Testis (tissue), 3 donors: ENCODE measurements around the gene RTN4RL1. TPM values are rescaled to one million over a fixed set of nuclear protein-coding genes. Genes with fewer than 3 reads are reported as not detected.

Experiments used
- DNase-seq: peaks from one replicate; pipeline ENCODE4 v3.0.0-alpha.2; 2019
- H3K27ac ChIP-seq, 2 donors: fragments of 200-600 bp; sonication (generic); one replicate each; pipeline ENCODE4 v1.5.1; 2019
- H3K27me3 ChIP-seq: fragments of 200-600 bp; sonication (generic); one replicate; pipeline ENCODE4 v1.5.1; 2019
- H3K36me3 ChIP-seq: fragments of 200-600 bp; sonication (generic); one replicate; pipeline ENCODE4 v1.5.1; 2017; ENCODE audit warnings: low read depth; ENCODE audit errors: missing control alignments
- H3K4me1 ChIP-seq: fragments of 200-600 bp; sonication (generic); one replicate; pipeline ENCODE4 v1.5.1; 2019
- H3K4me3 ChIP-seq, 2 donors: fragments of 200-600 bp; sonication (generic); one replicate each; pipeline ENCODE4 v1.5.1; 2017 to 2019
- H3K9me3 ChIP-seq: fragments of 200-600 bp; sonication (generic); one replicate; pipeline ENCODE4 v1.5.1; 2017
- CTCF ChIP-seq, 3 experiments: fragments of 450-650 bp in 2 of 3; fragments of 200-600 bp in 1 of 3; sonication (generic) in 1 of 3; IDR thresholded peaks; one replicate each; pipeline ENCODE4 v1.5.1; 2016 to 2019; ENCODE audit warnings: antibody characterized with exemption in 3 of 3, mild to moderate bottlenecking in 2 of 3, moderate library complexity in 1 of 3
- POLR2A ChIP-seq: fragments of 450-650 bp; IDR thresholded peaks from one replicate; pipeline ENCODE4 v1.6.1; 2017; ENCODE audit warnings: antibody characterized with exemption, mild to moderate bottlenecking, moderate library complexity
- WGBS, 2 donors: methylation state at CpG; one replicate each; pipeline ENCODE4 v1.1.5; 2018; 5-methylcytosine and 5-hydroxymethylcytosine counted together
- intact Hi-C: fragments of 100-400 bp; cut with DNase I; formaldehyde crosslinking; loops from one replicate; pipeline ENCODE4 v1.15.1; 2023; ENCODE audit warnings: low total_unique reads
- polyA plus RNA-seq: library from polyadenylated mRNA; stranded (reverse); fragments of 350-450 nt; fragmentation: Illumina TruSeq; extraction: RNeasy Lipid Tissue Mini Kit (QIAGEN cat#74804); gene quantifications from one replicate; pipeline ENCODE4 v1.2.3, GENCODE V29; 2014; ENCODE audit warnings: low read depth, low replicate concordance; ENCODE audit not compliant: insufficient read depth
- total RNA-seq, 2 donors: library from RNA; depleted of rRNA; stranded (reverse); fragments of >200 nt; gene quantifications; one replicate each; pipeline ENCODE4 v1.2.3, GENCODE V29; 2016

RTN4RL1 gene
- total and polyA plus RNA-seq, 3 donors from 2014 or later = 1.7 to 1.8 (median 1.8) TPM

GRCh38 chr17:1907909-1908698 lies 117.0 kb downstream of the RTN4RL1 start:
- peak; percentile 42 for DNase-seq
- TF ChIP-seq POLR2A (no peak), CTCF (IDR thresholded peaks at IDR 0.05) (no peak)
- no peaks in the 10 kb centered on the region for H3K36me3 ChIP-seq
- intact Hi-C loops = loop anchor here (5.0 kb wide), 1 partner anchor 119 kb away; the partner anchor contains the start of gene RTN4RL1
- WGBS, 2 donors = 6 to 8% methylated on average over 45 to 47 of the region's 49 CpGs
- peak overlapping the region; percentile 0 to 4 for H3K4me3 ChIP-seq
- H3K4me1 ChIP-seq = no peaks in the 10 kb centered on the region
- no peak overlapping the region for H3K27ac ChIP-seq
- no peaks in the 10 kb centered on the region for H3K9me3 ChIP-seq
- H3K27me3 ChIP-seq = no peaks in the 10 kb centered on the region

- Histone ChIP-seq H3K36me3 (no peaks in the 10 kb centered on the region), H3K9me3 (no peaks in the 10 kb centered on the region), H3K27me3 (no peaks in the 10 kb centered on the region), H3K4me1 (no peaks in the 10 kb centered on the region), H3K27ac (no peak overlapping the region), H3K4me3 (no peak overlapping the region)
- intact Hi-C loops = loop anchor here (5.0 kb wide), 1 partner anchor 120 kb away; the partner anchor contains the start of gene RTN4RL1
- 75 to 78% methylated on average over 17 of the region's 17 CpGs for WGBS, 2 donors
- TF ChIP-seq CTCF (IDR thresholded peaks at IDR 0.05) = no peak
- TF ChIP-seq POLR2A = no peak
- no peak for DNase-seq
Measured at GRCh38 chr17:1907216-1907631, 117.9 kb downstream of the RTN4RL1 start.

GRCh38 chr17:1906662-1907101 lies 118.5 kb downstream of the RTN4RL1 start:
- no peaks in the 10 kb centered on the region for H3K4me1 ChIP-seq
- no peak overlapping the region for H3K27ac ChIP-seq
- TF ChIP-seq CTCF (IDR thresholded peaks at IDR 0.05) (no peak), POLR2A (no peak)
- no peaks in the 10 kb centered on the region for H3K36me3 ChIP-seq
- DNase-seq = no peak
- H3K27me3 ChIP-seq = no peaks in the 10 kb centered on the region
- no peaks in the 10 kb centered on the region for H3K9me3 ChIP-seq
- intact Hi-C loops = loop anchor here (5.0 kb wide), 1 partner anchor 121 kb away; the partner anchor contains the start of gene RTN4RL1
- 56 to 74% methylated on average over 8 of the region's 8 CpGs for WGBS, 2 donors
- no peak overlapping the region for H3K4me3 ChIP-seq

GRCh38 chr17:1905190-1905913 lies 119.8 kb downstream of the RTN4RL1 start:
- H3K27ac ChIP-seq = no peak overlapping the region
- H3K4me1 ChIP-seq = no peaks in the 10 kb centered on the region
- 44 to 68% methylated on average over 6 to 25 of the region's 25 CpGs for WGBS, 2 donors
- intact Hi-C loops = loop anchor here (5.0 kb wide), 1 partner anchor 122 kb away; the partner anchor contains the start of gene RTN4RL1
- H3K4me3 ChIP-seq = no peak overlapping the region
- no peak for DNase-seq
- no peaks in the 10 kb centered on the region for H3K36me3 ChIP-seq
- TF ChIP-seq CTCF (IDR thresholded peaks at IDR 0.05) = no peak
- no peak for TF ChIP-seq POLR2A
- no peaks in the 10 kb centered on the region for H3K9me3 ChIP-seq
- H3K27me3 ChIP-seq = no peaks in the 10 kb centered on the region
